A673 (cell line): ENCODE data around the gene ABCA13. TPM values are rescaled to one million over a fixed set of nuclear protein-coding genes. Genes with fewer than 3 reads are reported as not detected.
"Not testable (repeated sequence)": the region's sequence is repeated elsewhere in the genome, so short reads cannot be mapped to it uniquely, and the experiment has no call there.

Source experiments
- BruUV-seq: library from RNA; stranded (reverse); fragments of 400-500 nt; replicated peaks from 2 replicates; lab custom pipeline; 2021; lab: Mats Ljungman, UMichigan
- CTCF ChIA-PET: fragments of 300-600 bp; sonication (Branson Sonifier 250); formaldehyde crosslinking; loops from one replicate; lab custom pipeline; 2022; ENCODE audit warnings: antibody characterized with exemption; lab: Charles Lee
- POLR2A ChIA-PET: fragments of 300-600 bp; sonication (Branson Sonifier 250); formaldehyde crosslinking; loops from one replicate; lab custom pipeline; 2022; ENCODE audit warnings: antibody characterized with exemption; ENCODE audit not compliant: low non-redundant PET; lab: Charles Lee
- DNase-seq: peaks from one replicate; pipeline ENCODE4 v3.0.0-alpha.2; 2015; ENCODE audit warnings: low spot score
- H3K27ac ChIP-seq: fragments of 200-600 bp; sonication (generic); 2 replicates; pipeline ENCODE4 v1.5.1; 2016; ENCODE audit warnings: mixed run types, low read depth, mild to moderate bottlenecking, mixed read lengths, antibody characterized with exemption, low read length; ENCODE audit not compliant: poor library complexity, severe bottlenecking
- H3K27me3 ChIP-seq: fragments of 200-600 bp; sonication (generic); replicated peaks from 2 replicates; pipeline ENCODE4 v1.6.1; 2017; ENCODE audit warnings: mixed run types, low read depth, mild to moderate bottlenecking, mixed read lengths, antibody characterized with exemption, low read length; ENCODE audit not compliant: insufficient read depth, poor library complexity
- H3K36me3 ChIP-seq: fragments of 200-600 bp; sonication (generic); 2 replicates; pipeline ENCODE4 v1.6.1; 2016; ENCODE audit warnings: mixed run types, mild to moderate bottlenecking, mixed read lengths, antibody characterized with exemption, low read length; ENCODE audit not compliant: insufficient read depth, poor library complexity, severe bottlenecking
- H3K4me1 ChIP-seq: fragments of 200-600 bp; sonication (generic); 2 replicates; pipeline ENCODE4 v1.6.1; 2017; ENCODE audit warnings: mixed run types, mild to moderate bottlenecking, mixed read lengths, antibody characterized with exemption, low read length; ENCODE audit not compliant: insufficient read depth, poor library complexity, severe bottlenecking
- H3K4me3 ChIP-seq: fragments of 200-600 bp; sonication (generic); 2 replicates; pipeline ENCODE4 v1.5.1; 2016; ENCODE audit warnings: low read depth, mixed run types, mild to moderate bottlenecking, mixed read lengths, low read length; ENCODE audit not compliant: poor library complexity, severe bottlenecking
- H3K9me3 ChIP-seq: fragments of 200-600 bp; sonication (generic); 2 replicates; pipeline ENCODE4 v1.6.1; 2016; ENCODE audit warnings: mixed run types, low read depth, mild to moderate bottlenecking, mixed read lengths, antibody characterized with exemption, low read length; ENCODE audit not compliant: poor library complexity, severe bottlenecking
- CTCF ChIP-seq: fragments of 300-800, 200-600 bp; sonication (generic); conservative IDR thresholded peaks from 2 replicates; pipeline ENCODE4 v1.5.1; 2017; ENCODE audit warnings: low read depth, mild to moderate bottlenecking, antibody characterized with exemption, low read length, moderate library complexity, mixed read lengths
- EZH2 ChIP-seq: fragments of 200-600 bp; sonication (generic); IDR thresholded peaks from 2 replicates; pipeline ENCODE4 v1.6.1; 2017; ENCODE audit warnings: borderline replicate concordance, low read depth, mild to moderate bottlenecking, mixed read lengths, antibody characterized with exemption, low read length; ENCODE audit not compliant: poor library complexity, severe bottlenecking
- intact Hi-C: fragments of 100-400 bp; cut with micrococcal nuclease; formaldehyde crosslinking; loops from one replicate; pipeline ENCODE4 v1.10.0; 2022; ENCODE audit not compliant: unreplicated experiment
- total RNA-seq: library from RNA; stranded (reverse); gene quantifications from 2 replicates; pipeline ENCODE4 v1.2.3, GENCODE V29; 2021

Gene ABCA13
- total RNA-seq, 1 experiment from 2014 or later, result 15.6 TPM

DNA sequence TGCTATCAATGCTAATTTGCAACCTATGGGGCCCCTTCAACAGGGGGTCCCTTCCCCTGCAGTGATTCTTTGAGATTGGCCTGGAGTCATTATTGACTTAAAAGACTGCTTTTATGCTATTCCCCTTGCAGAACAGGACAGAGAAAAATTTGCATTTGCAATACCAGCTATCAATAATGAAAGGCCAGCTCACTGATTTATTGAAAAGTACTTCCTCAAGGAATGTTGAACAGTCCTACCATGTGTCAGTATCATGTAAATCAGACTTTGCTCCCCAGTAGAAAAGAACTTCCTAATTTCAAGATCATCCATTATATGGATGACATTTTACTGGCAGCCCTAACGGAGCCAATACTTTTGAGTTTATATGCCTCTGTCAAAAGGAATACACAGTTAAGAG lies 29.7 kb upstream of the ABCA13 start:
- intact Hi-C loops, result no loop called here
- no peak overlapping the region for H3K27ac ChIP-seq
- no peaks in the 10 kb centered on the region for H3K4me1 ChIP-seq
- TF ChIP-seq EZH2 (no peak), CTCF (no peak)
- H3K4me3 ChIP-seq, result no peak overlapping the region
- CTCF ChIA-PET, result interaction anchor here (0.7 kb wide), 1 partner anchor 13 kb away, joined by 3 read pairs; no protein-coding TSS in a partner anchor
- POLR2A ChIA-PET, result no interaction called here
- H3K27me3 ChIP-seq, result no peaks in the 10 kb centered on the region
- DNase-seq, result no peak
- no peaks in the 10 kb centered on the region for H3K36me3 ChIP-seq
- H3K9me3 ChIP-seq, result no peaks in the 10 kb centered on the region
- BruUV-seq, result no TSS peak

GRCh38 chr7:48144291-48144768 lies 26.9 kb upstream of the ABCA13 start:
- no TSS peak for BruUV-seq
- intact Hi-C loops, result no loop called here

GRCh38 chr7:48147078-48147591 lies 24.1 kb upstream of the ABCA13 start:
- H3K36me3 ChIP-seq, result no peaks in the 10 kb centered on the region
- no peaks in the 10 kb centered on the region for H3K27me3 ChIP-seq
- intact Hi-C loops, result no loop called here
- ChIA-PET POLR2A (no interaction called here), CTCF (no interaction called here)
- H3K4me3 ChIP-seq, result no peak overlapping the region
- no peak overlapping the region for H3K27ac ChIP-seq
- H3K9me3 ChIP-seq, result no peaks in the 10 kb centered on the region
- no peak for TF ChIP-seq EZH2
- no peak for TF ChIP-seq CTCF
- BruUV-seq, result no TSS peak
- no peaks in the 10 kb centered on the region for H3K4me1 ChIP-seq
- DNase-seq, result no peak

More at GRCh38 chr7:48144291-48144768, 26.9 kb upstream of the ABCA13 start:
- H3K9me3 ChIP-seq, result no peaks in the 10 kb centered on the region
- no peaks in the 10 kb centered on the region for H3K27me3 ChIP-seq
- H3K4me3 ChIP-seq, result no peak overlapping the region
- H3K36me3 ChIP-seq, result no peaks in the 10 kb centered on the region
- DNase-seq, result no peak
- TF ChIP-seq EZH2 (no peak), CTCF (no peak)
- ChIA-PET CTCF (no interaction called here), POLR2A (no interaction called here)
- no peaks in the 10 kb centered on the region for H3K4me1 ChIP-seq
- no peak overlapping the region for H3K27ac ChIP-seq

- CTCF ChIA-PET, DNase-seq, H3K27me3 ChIP-seq, H3K36me3 ChIP-seq, BruUV-seq, H3K9me3 ChIP-seq, H3K27ac ChIP-seq, H3K4me1 ChIP-seq, POLR2A ChIA-PET, H3K4me3 ChIP-seq, intact Hi-C loops: not testable (repeated sequence)
Measured at GRCh38 chr7:48147690-48148089, 23.6 kb upstream of the ABCA13 start.
